ENCODE measurements around the gene C4orf50. TPM values are rescaled to one million over a fixed set of nuclear protein-coding genes. Genes with fewer than 3 reads are reported as not detected.

Gene C4orf50
- total and polyA plus RNA-seq, 2 of the 8 experiments (the other 6 are each of a cell fraction or from before 2014, with no cell fraction given): 0.08 to 0.22 TPM

DNA sequence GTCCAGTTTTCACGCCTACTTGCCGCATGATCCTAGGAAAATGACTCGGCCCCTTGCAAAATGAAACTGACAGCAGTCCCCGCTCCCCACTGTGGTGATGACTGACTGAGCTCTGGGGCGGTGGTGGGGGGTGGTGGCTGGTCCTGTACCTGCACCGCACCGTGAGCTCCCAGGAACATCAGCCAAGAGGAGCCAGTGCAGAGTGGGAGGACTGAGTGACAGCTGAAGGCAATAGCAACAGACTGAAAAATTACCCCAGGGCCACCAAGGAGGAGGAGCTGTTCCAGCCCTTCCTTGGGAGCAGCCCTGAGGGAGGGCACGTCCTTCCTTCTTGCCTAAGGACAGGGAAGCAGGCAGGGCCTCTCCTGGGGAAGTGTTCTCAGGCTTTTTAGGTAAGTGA lies 2.4 kb upstream of the C4orf50 start (continued):
- TF ChIP-seq, protein P1, sequence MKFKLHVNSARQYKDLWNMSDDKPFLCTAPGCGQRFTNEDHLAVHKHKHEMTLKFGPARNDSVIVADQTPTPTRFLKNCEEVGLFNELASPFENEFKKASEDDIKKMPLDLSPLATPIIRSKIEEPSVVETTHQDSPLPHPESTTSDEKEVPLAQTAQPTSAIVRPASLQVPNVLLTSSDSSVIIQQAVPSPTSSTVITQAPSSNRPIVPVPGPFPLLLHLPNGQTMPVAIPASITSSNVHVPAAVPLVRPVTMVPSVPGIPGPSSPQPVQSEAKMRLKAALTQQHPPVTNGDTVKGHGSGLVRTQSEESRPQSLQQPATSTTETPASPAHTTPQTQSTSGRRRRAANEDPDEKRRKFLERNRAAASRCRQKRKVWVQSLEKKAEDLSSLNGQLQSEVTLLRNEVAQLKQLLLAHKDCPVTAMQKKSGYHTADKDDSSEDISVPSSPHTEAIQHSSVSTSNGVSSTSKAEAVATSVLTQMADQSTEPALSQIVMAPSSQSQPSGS (IDR thresholded peaks at IDR 0.05; ENCODE audit: low read length): no peak

Data from H1 (cell line).